HepG2 (cell line): ENCODE data around the gene GARIN5A. TPM values are rescaled to one million over a fixed set of nuclear protein-coding genes. Genes with fewer than 3 reads are reported as not detected.

Source experiments
- ATAC-seq: fragments of 200-7000 bp; cut with Tn5 transposase; 3 replicates; pipeline ENCODE4 v1.9.1; 2020; ENCODE audit warnings: mild to moderate bottlenecking, moderate library complexity
- BruUV-seq: library from RNA; stranded (reverse); fragments of 400-500 nt; replicated peaks from 2 replicates; lab custom pipeline; 2021; lab: Mats Ljungman, UMichigan
- CTCF ChIA-PET: fragments of 300-600 bp; formaldehyde crosslinking; extraction: SDS; loops from one replicate; lab custom pipeline; 2021; ENCODE audit warnings: low total read pairs, inconsistent platforms, low intra/inter-chr PET ratio; lab: Yijun Ruan, JAX
- POLR2A ChIA-PET: fragments of 350-600 bp; sonication (Branson Sonifier 250); formaldehyde crosslinking; loops from one replicate; lab custom pipeline; 2020; ENCODE audit warnings: antibody characterized with exemption, inconsistent platforms; lab: Yijun Ruan, JAX
- DNase-seq: peaks from one replicate; pipeline ENCODE4 v3.0.0-alpha.2; 2015; ENCODE audit warnings: low spot score
- FAIRE-seq: peaks from 3 replicates; lab custom pipeline; 2011; peaks lifted over from hg19 to GRCh38; lab: Jason Lieb, UNC
- H2AFZ ChIP-seq: one replicate; pipeline ENCODE4 v1.6.1; 2011; ENCODE audit warnings: low read length, inconsistent platforms
- H3K27ac ChIP-seq: fragments of 300-600 bp; 3 replicates; pipeline ENCODE4 v1.8.0; 2011; ENCODE audit warnings: mixed run types, mild to moderate bottlenecking, mixed read lengths, low read length, inconsistent platforms; ENCODE audit not compliant: insufficient read depth; ENCODE audit errors: extremely low read length
- H3K27me3 ChIP-seq, 2 experiments: fragments of 200-600 bp in 1 of 2; 2 replicates in 1 of 2; 3 replicates in 1 of 2; pipeline versions ENCODE4 v1.6.0 to v1.8.0; 2011; ENCODE audit warnings: low read length in 2 of 2, mild to moderate bottlenecking in 2 of 2, moderate library complexity in 2 of 2, inconsistent platforms in 1 of 2; ENCODE audit not compliant: insufficient read depth in 2 of 2, control insufficient read depth in 1 of 2
- H3K36me3 ChIP-seq, 2 experiments: fragments of 200-600 bp in 1 of 2; replicated peaks in 1 of 2; 2 replicates in 1 of 2; 3 replicates in 1 of 2; pipeline versions ENCODE4 v1.5.1 to v1.8.0; 2011; ENCODE audit warnings: low read length in 2 of 2, inconsistent platforms in 1 of 2; ENCODE audit not compliant: insufficient read depth in 2 of 2, control insufficient read depth in 1 of 2
- H3K4me1 ChIP-seq: 2 replicates; pipeline ENCODE4 v1.5.1; 2012; ENCODE audit warnings: low read length, inconsistent platforms; ENCODE audit not compliant: insufficient read depth
- H3K4me2 ChIP-seq: 2 replicates; pipeline ENCODE4 v1.6.0; 2011; ENCODE audit warnings: low read depth, low read length, inconsistent platforms
- H3K4me3 ChIP-seq, 3 experiments: fragments of 200-600 bp in 1 of 3; sonication (generic), shearing (Covaris generic) in 1 of 3; replicated peaks in 1 of 3; 2 replicates each; pipeline ENCODE4 v1.5.1; 2011 to 2016; ENCODE audit warnings: low read length in 3 of 3, inconsistent platforms in 2 of 3, low read depth in 2 of 3, mild to moderate bottlenecking in 2 of 3, control low read depth in 1 of 3, mixed read lengths in 1 of 3; ENCODE audit not compliant: insufficient read depth in 1 of 3
- H3K79me2 ChIP-seq: one replicate; pipeline ENCODE4 v1.6.1; 2011; ENCODE audit warnings: low read length, inconsistent platforms; ENCODE audit not compliant: insufficient read depth
- H3K9ac ChIP-seq: 2 replicates; pipeline ENCODE4 v1.6.0; 2011; ENCODE audit warnings: mild to moderate bottlenecking, low read depth, low read length, inconsistent platforms; ENCODE audit not compliant: insufficient read depth
- H3K9me3 ChIP-seq: 2 replicates; pipeline ENCODE4 v1.5.1; 2012; ENCODE audit warnings: mild to moderate bottlenecking, low read length
- H4K20me1 ChIP-seq: 2 replicates; pipeline ENCODE4 v1.6.0; 2011; ENCODE audit warnings: inconsistent platforms, mild to moderate bottlenecking, low read length, moderate library complexity; ENCODE audit not compliant: insufficient read depth
- BCL3 ChIP-seq: sonication (generic); formaldehyde crosslinking; IDR thresholded peaks from 2 replicates; pipeline ENCODE4 v1.5.1; 2020; ENCODE audit warnings: mild to moderate bottlenecking, missing genetic modification reagents, moderate library complexity
- MZF1 ChIP-seq: sonication (generic); formaldehyde crosslinking; IDR thresholded peaks from 2 replicates; pipeline ENCODE4 v1.8.1; 2023; ENCODE audit warnings: mild to moderate bottlenecking, missing genetic modification reagents, borderline replicate concordance
- RXRB ChIP-seq: IDR thresholded peaks from 2 replicates; pipeline ENCODE4 v1.6.1; 2016; ENCODE audit warnings: borderline replicate concordance, missing genetic modification reagents, missing compliant biosample characterization
- SPEN ChIP-seq: sonication (generic); formaldehyde crosslinking; IDR thresholded peaks from 2 replicates; pipeline ENCODE4 v1.5.1; 2020; ENCODE audit warnings: low read depth, mild to moderate bottlenecking, missing genetic modification reagents
- SRSF4 ChIP-seq: fragments of 200-400 bp; formaldehyde crosslinking; IDR thresholded peaks from one replicate; pipeline ENCODE4 v1.6.1; 2018; ENCODE audit warnings: mild to moderate bottlenecking, low read depth, low read length, moderate library complexity; ENCODE audit not compliant: poor library complexity, severe bottlenecking
- ZBTB14 ChIP-seq: sonication (generic); formaldehyde crosslinking; IDR thresholded peaks from 2 replicates; pipeline ENCODE4 v1.4.0; 2020; ENCODE audit warnings: missing genetic modification reagents
- ZKSCAN8 ChIP-seq: IDR thresholded peaks from 2 replicates; pipeline ENCODE4 v1.6.1; 2016; ENCODE audit warnings: borderline replicate concordance, missing genetic modification reagents, missing compliant biosample characterization
- ZNF292 ChIP-seq: sonication (generic); formaldehyde crosslinking; IDR thresholded peaks from 2 replicates; pipeline ENCODE4 v1.8.1; 2022; ENCODE audit warnings: mild to moderate bottlenecking, low read depth, missing genetic modification reagents, borderline replicate concordance
- ZNF3 ChIP-seq: IDR thresholded peaks from 2 replicates; pipeline ENCODE4 v1.7.0; 2017; ENCODE audit warnings: inconsistent platforms
- ZNF318 ChIP-seq: sonication (generic); formaldehyde crosslinking; IDR thresholded peaks from 2 replicates; pipeline ENCODE4 v1.4.0; 2020; ENCODE audit warnings: mild to moderate bottlenecking, missing genetic modification reagents
- ZNF605 ChIP-seq: sonication (generic); formaldehyde crosslinking; IDR thresholded peaks from 2 replicates; pipeline ENCODE4 v1.8.0; 2022; ENCODE audit warnings: mild to moderate bottlenecking, missing genetic modification reagents
- whole genome bisulfite sequencing: methylation state at CpG from one replicate; pipeline ENCODE4 v1.1.6; 2017; ENCODE audit warnings: low lambda C conversion rate; 5-methylcytosine and 5-hydroxymethylcytosine counted together
- in situ Hi-C: cut with HindIII; loops from 2 replicates; pipeline ENCODE4 v1.10.0; 2017; ENCODE audit warnings: low pct_unique_long_range_greater_than_20kb; ENCODE audit not compliant: extremely low pct_ligation_motif_present
- intact Hi-C: fragments of 100-400 bp; cut with micrococcal nuclease; formaldehyde crosslinking; loops from one replicate; pipeline ENCODE4 v1.10.0; 2022; ENCODE audit not compliant: unreplicated experiment
- polyA plus RNA-seq, 8 experiments: library from polyadenylated mRNA; depleted of rRNA in 3 of 8; stranded (reverse) in 7 of 8; unstranded in 1 of 8; fragments of >200 nt; fragmentation: Illumina TruSeq in 4 of 8; extraction: Trizol in 4 of 8; gene quantifications; 2 replicates each; pipeline versions ENCODE4 v1.2.1 to v1.2.3, GENCODE V29; 2011 to 2016; ENCODE audit warnings: low read depth in 4 of 8, missing spikeins in 1 of 8, mixed read lengths in 1 of 8; ENCODE audit not compliant: insufficient read depth in 1 of 8
- total RNA-seq, 5 experiments: library from RNA; depleted of rRNA; stranded (reverse); fragments of >200 nt; fragmentation: Illumina TruSeq; extraction: Trizol; gene quantifications; 2 replicates each; pipeline ENCODE4 v1.2.3, GENCODE V29; 2016; ENCODE audit warnings: low read depth in 1 of 5

The GARIN5A gene
- total and polyA plus RNA-seq, 2 of the 13 experiments (the other 11 are each of a cell fraction or from before 2014, with no cell fraction given) = not detected

- ATAC-seq (no peak), DNase-seq (no peak), FAIRE-seq (no peak)
- no peak for TF ChIP-seq ZNF292 (CRISPR knock-in tag)
- TF ChIP-seq ZNF605 (CRISPR knock-in tag) = no peak
- no peak for TF ChIP-seq MZF1
- TF ChIP-seq ZBTB14 (CRISPR knock-in tag) = no peak
- no peak for TF ChIP-seq SPEN
- no peak for TF ChIP-seq SRSF4
- no peak for TF ChIP-seq RXRB (CRISPR knock-in tag)
- no peak for TF ChIP-seq ZNF318 (CRISPR knock-in tag)
- TF ChIP-seq ZKSCAN8 (CRISPR knock-in tag) = no peak
- TF ChIP-seq ZNF3 (CRISPR knock-in tag) = no peak
- no peak for TF ChIP-seq BCL3 (CRISPR knock-in tag)
- Histone ChIP-seq H2AFZ (no peak overlapping the region), H3K27me3 (peaks cover 3 to 25% of the 10 kb centered on the region in 2 experiments; a peak in 3 of 5 replicates), H3K79me2 (no peaks in the 10 kb centered on the region), H3K9ac (no peak overlapping the region), H3K4me3 (no peak overlapping the region), H4K20me1 (no peaks in the 10 kb centered on the region), H3K36me3 (no peaks in the 10 kb centered on the region), H3K9me3 (no peaks in the 10 kb centered on the region), H3K4me2 (no peak overlapping the region), H3K4me1 (peaks cover 11% of the 10 kb centered on the region), H3K27ac (no peak overlapping the region)
- in situ Hi-C loops (no loop called here), intact Hi-C loops (no loop called here)
- 45% methylated on average over 5 of the region's 5 CpGs for WGBS
- BruUV-seq = no TSS peak
- CTCF ChIA-PET = no interaction called here
- POLR2A ChIA-PET = no interaction called here
These were observed 18.4 kb upstream of the GARIN5A start for GRCh38 chr19:50495020-50495531.
